DND-41 (cell line): Measurements from ENCODE around the gene THRB.

Source experiments
- ATAC-seq: fragments of 200-7000 bp; cut with Tn5 transposase; 3 replicates; pipeline ENCODE4 v1.9.1; 2021; ENCODE audit warnings: low read depth; ENCODE audit not compliant: insufficient read depth
- DNase-seq: peaks from one replicate; pipeline ENCODE4 v3.0.0-alpha.2; 2020
- H2AFZ ChIP-seq: 2 replicates; pipeline ENCODE4 v1.6.0; 2012; ENCODE audit warnings: low read depth, low read length
- H3K27ac ChIP-seq: 2 replicates; pipeline ENCODE4 v1.5.1; 2012; ENCODE audit warnings: low read length, inconsistent platforms
- H3K27me3 ChIP-seq: fragments of 200-600 bp; sonication (generic); 2 replicates; pipeline ENCODE4 v1.6.0; 2012; ENCODE audit warnings: low read length, mild to moderate bottlenecking, inconsistent platforms; ENCODE audit not compliant: insufficient read depth, poor library complexity
- H3K36me3 ChIP-seq: 2 replicates; pipeline ENCODE4 v1.5.1; 2012; ENCODE audit warnings: low read length, inconsistent platforms; ENCODE audit not compliant: insufficient read depth
- H3K4me1 ChIP-seq: 2 replicates; pipeline ENCODE4 v1.5.1; 2012; ENCODE audit warnings: mild to moderate bottlenecking, low read length; ENCODE audit not compliant: insufficient read depth
- H3K4me2 ChIP-seq: 2 replicates; pipeline ENCODE4 v1.6.0; 2012; ENCODE audit warnings: mild to moderate bottlenecking, moderate library complexity, low read length, inconsistent platforms; ENCODE audit not compliant: insufficient read depth
- H3K4me3 ChIP-seq, 2 experiments: fragments of 200-600 bp in 1 of 2; shearing (Covaris generic) in 1 of 2; 2 replicates each; pipeline ENCODE4 v1.5.1; 2012 to 2016; ENCODE audit warnings: inconsistent platforms in 2 of 2, low read length in 2 of 2, mild to moderate bottlenecking in 2 of 2, low read depth in 1 of 2, moderate library complexity in 1 of 2
- H3K79me2 ChIP-seq: 2 replicates; pipeline ENCODE4 v1.6.0; 2012; ENCODE audit warnings: low read length, inconsistent platforms; ENCODE audit not compliant: insufficient read depth
- H3K9ac ChIP-seq: 2 replicates; pipeline ENCODE4 v1.6.0; 2012; ENCODE audit warnings: low read depth, mild to moderate bottlenecking, inconsistent platforms, low read length, moderate library complexity
- H3K9me3 ChIP-seq: 2 replicates; pipeline ENCODE4 v1.5.1; 2012; ENCODE audit warnings: low read length, moderate library complexity, mild to moderate bottlenecking, inconsistent platforms; ENCODE audit not compliant: insufficient read depth, severe bottlenecking
- H4K20me1 ChIP-seq: 2 replicates; pipeline ENCODE4 v1.6.0; 2012; ENCODE audit warnings: low read length; ENCODE audit not compliant: insufficient read depth
- EZH2 ChIP-seq: IDR thresholded peaks from 3 replicates; pipeline ENCODE4 v1.6.1; 2012; ENCODE audit warnings: borderline replicate concordance, low read depth, mild to moderate bottlenecking, moderate library complexity, low read length, inconsistent platforms; ENCODE audit not compliant: severe bottlenecking
- TF ChIP-seq, protein P1 (sequence below): IDR thresholded peaks from 2 replicates; pipeline ENCODE4 v1.5.1; 2012; ENCODE audit warnings: borderline replicate concordance, low read length, moderate library complexity, mild to moderate bottlenecking; ENCODE audit not compliant: poor library complexity, severe bottlenecking; ENCODE audit errors: extremely low read depth

THRB gene

DNA sequence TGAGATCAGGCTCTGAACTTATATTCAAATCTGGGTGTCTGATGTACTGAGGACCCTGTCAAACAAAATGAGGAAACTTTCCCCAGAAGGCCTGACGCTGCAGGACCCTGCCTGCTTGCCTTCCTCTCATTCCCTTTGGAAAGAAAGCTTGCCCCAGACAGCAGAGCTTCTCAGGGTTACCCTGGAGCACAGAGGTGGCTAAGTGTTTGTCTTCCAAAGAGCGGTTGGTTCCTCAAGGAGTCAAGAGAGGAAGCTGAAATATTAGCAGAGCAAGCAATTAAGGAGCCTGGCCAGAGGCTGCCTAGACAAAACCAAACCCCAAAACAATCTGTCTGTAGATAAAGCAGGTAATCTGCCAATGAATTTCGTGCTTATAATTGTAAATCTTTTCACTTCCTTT is 374.2 kb downstream of the THRB start:
- no peak for TF ChIP-seq EZH2
- TF ChIP-seq, protein P1, sequence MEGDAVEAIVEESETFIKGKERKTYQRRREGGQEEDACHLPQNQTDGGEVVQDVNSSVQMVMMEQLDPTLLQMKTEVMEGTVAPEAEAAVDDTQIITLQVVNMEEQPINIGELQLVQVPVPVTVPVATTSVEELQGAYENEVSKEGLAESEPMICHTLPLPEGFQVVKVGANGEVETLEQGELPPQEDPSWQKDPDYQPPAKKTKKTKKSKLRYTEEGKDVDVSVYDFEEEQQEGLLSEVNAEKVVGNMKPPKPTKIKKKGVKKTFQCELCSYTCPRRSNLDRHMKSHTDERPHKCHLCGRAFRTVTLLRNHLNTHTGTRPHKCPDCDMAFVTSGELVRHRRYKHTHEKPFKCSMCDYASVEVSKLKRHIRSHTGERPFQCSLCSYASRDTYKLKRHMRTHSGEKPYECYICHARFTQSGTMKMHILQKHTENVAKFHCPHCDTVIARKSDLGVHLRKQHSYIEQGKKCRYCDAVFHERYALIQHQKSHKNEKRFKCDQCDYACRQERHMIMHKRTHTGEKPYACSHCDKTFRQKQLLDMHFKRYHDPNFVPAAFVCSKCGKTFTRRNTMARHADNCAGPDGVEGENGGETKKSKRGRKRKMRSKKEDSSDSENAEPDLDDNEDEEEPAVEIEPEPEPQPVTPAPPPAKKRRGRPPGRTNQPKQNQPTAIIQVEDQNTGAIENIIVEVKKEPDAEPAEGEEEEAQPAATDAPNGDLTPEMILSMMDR: no peak
- Histone ChIP-seq H3K79me2 (no peaks in the 10 kb centered on the region), H3K4me2 (no peak overlapping the region), H2AFZ (no peak overlapping the region), H3K36me3 (no peaks in the 10 kb centered on the region), H3K4me3 (no peak overlapping the region), H3K27me3 (no peaks in the 10 kb centered on the region), H3K9ac (no peak overlapping the region), H3K9me3 (no peaks in the 10 kb centered on the region), H3K27ac (no peak overlapping the region), H4K20me1 (no peaks in the 10 kb centered on the region), H3K4me1 (no peaks in the 10 kb centered on the region)
- ATAC-seq (no peak), DNase-seq (no peak)

DNA sequence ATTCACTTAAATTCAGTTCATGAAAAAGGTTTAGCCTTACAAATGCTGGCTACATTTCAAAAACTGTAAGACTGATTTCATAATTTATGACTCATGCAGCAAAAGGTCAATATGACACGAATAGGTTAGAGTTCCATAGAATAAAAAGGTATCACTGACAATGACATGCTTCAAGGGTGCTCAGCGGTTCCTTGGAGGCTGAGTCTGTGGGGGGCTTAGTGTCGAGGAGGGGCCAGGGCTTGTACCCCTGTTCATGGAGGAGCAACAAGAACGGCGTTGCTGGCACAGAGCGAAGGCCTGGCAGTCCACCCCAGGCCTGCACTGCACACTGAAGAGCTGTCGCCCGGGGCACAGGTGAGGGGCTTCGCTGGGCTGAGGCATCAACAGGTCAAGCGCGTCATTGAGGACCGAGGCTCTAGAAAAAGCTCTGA is 375.3 kb downstream of the THRB start:
- ATAC-seq (no peak), DNase-seq (no peak)
- Histone ChIP-seq H2AFZ (no peak overlapping the region), H3K4me2 (no peak overlapping the region), H3K9me3 (no peaks in the 10 kb centered on the region), H3K4me1 (no peaks in the 10 kb centered on the region), H3K36me3 (no peaks in the 10 kb centered on the region), H3K79me2 (no peaks in the 10 kb centered on the region), H3K27me3 (no peaks in the 10 kb centered on the region), H3K9ac (no peak overlapping the region), H3K4me3 (no peak overlapping the region), H3K27ac (no peak overlapping the region), H4K20me1 (no peaks in the 10 kb centered on the region)
- TF ChIP-seq EZH2: no peak
- TF ChIP-seq, protein P1: no peak

DNA sequence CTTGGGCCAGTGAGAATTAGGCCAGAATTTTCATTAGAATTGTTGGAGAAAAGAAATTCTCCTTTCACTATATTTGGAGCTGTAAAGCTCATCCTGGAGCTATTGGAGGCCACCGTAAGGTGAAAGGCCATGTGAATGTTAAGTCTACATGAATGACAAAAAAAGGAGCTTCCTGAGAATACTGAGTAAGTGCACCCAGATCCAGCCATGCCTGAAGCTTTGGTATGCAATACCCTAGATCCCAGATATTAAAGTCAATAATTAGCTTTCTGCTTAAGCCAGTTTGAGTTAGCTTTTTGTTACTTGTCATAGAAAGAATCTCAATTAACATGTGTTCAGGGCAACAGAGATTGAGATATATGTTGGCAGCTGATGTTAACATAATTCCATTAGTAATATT is 377.1 kb downstream of the THRB start:
- Histone ChIP-seq H3K27me3 (no peaks in the 10 kb centered on the region), H3K9ac (no peak overlapping the region), H4K20me1 (no peaks in the 10 kb centered on the region), H2AFZ (no peak overlapping the region), H3K9me3 (no peaks in the 10 kb centered on the region), H3K4me2 (no peak overlapping the region), H3K79me2 (no peaks in the 10 kb centered on the region), H3K36me3 (no peaks in the 10 kb centered on the region), H3K4me1 (no peaks in the 10 kb centered on the region), H3K4me3 (no peak overlapping the region), H3K27ac (no peak overlapping the region)
- ATAC-seq (no peak), DNase-seq (no peak)
- TF ChIP-seq, protein P1: no peak

DNA sequence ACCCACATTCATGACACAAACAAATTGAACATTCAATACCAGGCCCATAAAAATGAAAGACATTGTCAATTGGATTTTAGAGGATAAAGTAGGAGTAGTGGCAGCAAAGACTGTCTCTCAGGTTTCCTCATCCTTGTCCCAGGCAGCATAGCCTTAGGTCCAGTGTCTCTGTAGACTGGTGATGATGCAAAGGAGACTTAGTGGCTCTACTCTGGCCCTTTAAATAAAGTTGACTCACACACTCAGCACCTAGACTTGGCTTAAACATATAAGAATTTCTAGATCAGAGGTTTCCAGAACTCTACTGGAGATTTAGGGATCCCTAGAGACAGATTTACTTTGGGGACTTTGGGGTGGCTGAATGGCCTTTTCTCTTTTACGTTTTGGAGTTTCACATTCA is 382.9 kb downstream of the THRB start:
- H3K9ac ChIP-seq: no peak overlapping the region
- H3K36me3 ChIP-seq: no peaks in the 10 kb centered on the region
- H4K20me1 ChIP-seq: no peaks in the 10 kb centered on the region
- H3K79me2 ChIP-seq: no peaks in the 10 kb centered on the region
- H3K4me2 ChIP-seq: no peak overlapping the region
- DNase-seq (no peak), ATAC-seq (no peak)
- no peaks in the 10 kb centered on the region for H3K27me3 ChIP-seq
- H3K9me3 ChIP-seq: no peaks in the 10 kb centered on the region
- H2AFZ ChIP-seq: no peak overlapping the region
- TF ChIP-seq EZH2: no peak
- TF ChIP-seq, protein P1: no peak
- no peak overlapping the region for H3K4me3 ChIP-seq
- no peak overlapping the region for H3K27ac ChIP-seq
- no peaks in the 10 kb centered on the region for H3K4me1 ChIP-seq
